ENCODE data around the gene BACE2.

DNA sequence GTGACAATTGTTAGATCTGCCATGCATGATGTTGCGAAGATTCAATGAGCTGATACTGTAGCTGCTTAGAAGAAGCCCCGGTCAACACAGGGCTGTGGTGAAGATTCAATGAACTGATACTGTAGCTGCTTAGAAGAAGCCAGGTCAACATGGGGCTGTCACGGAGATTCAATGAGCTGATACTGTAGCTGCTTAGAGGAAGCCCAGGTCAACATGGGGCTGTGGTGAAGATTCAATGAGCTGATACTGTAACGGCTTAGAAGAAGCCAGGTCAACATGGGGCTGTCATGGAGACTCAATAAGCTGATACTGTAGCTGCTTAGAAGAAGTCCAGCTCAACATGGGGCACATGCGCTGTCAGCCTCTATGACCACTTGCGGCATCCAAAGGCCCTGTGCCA lies 18.8 kb upstream of the BACE2 start:
- TF ChIP-seq, protein P1, sequence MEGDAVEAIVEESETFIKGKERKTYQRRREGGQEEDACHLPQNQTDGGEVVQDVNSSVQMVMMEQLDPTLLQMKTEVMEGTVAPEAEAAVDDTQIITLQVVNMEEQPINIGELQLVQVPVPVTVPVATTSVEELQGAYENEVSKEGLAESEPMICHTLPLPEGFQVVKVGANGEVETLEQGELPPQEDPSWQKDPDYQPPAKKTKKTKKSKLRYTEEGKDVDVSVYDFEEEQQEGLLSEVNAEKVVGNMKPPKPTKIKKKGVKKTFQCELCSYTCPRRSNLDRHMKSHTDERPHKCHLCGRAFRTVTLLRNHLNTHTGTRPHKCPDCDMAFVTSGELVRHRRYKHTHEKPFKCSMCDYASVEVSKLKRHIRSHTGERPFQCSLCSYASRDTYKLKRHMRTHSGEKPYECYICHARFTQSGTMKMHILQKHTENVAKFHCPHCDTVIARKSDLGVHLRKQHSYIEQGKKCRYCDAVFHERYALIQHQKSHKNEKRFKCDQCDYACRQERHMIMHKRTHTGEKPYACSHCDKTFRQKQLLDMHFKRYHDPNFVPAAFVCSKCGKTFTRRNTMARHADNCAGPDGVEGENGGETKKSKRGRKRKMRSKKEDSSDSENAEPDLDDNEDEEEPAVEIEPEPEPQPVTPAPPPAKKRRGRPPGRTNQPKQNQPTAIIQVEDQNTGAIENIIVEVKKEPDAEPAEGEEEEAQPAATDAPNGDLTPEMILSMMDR (IDR thresholded peaks at IDR 0.05), result no peak
- TF ChIP-seq POLR2A (IDR thresholded peaks at IDR 0.05), result no peak

All from right lobe of liver (tissue), 4 donors.